NCI-H146 treated with DMSO at 0.1 percent for 48 hours (cell line): Measurements from ENCODE around the gene SHCBP1L.

Source experiments
- DNase-seq: peaks from one replicate; lab custom pipeline; 2025; ENCODE audit not compliant: unreplicated experiment; lab: John Stamatoyannopoulos, UW

The SHCBP1L gene

DNA sequence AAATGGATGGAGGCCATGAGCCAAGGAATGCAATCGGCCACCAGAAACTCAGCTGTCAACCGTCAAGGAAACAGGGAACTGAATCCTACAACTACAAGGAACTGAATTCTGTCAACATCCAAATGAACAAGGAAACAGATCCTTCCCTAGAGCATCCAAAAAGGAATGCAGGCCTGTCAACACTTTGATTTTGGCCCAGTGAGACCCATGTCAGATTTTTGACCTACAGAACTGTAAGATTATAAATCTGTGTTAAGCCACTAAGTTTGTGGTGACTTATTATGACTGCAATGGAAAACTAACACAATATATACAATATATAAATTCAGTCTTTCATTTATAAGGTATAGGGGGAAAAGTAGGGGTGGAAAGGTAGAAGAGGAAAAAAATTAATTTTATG lies 55.3 kb downstream of the SHCBP1L start:
- DNase-seq = no peak

DNA sequence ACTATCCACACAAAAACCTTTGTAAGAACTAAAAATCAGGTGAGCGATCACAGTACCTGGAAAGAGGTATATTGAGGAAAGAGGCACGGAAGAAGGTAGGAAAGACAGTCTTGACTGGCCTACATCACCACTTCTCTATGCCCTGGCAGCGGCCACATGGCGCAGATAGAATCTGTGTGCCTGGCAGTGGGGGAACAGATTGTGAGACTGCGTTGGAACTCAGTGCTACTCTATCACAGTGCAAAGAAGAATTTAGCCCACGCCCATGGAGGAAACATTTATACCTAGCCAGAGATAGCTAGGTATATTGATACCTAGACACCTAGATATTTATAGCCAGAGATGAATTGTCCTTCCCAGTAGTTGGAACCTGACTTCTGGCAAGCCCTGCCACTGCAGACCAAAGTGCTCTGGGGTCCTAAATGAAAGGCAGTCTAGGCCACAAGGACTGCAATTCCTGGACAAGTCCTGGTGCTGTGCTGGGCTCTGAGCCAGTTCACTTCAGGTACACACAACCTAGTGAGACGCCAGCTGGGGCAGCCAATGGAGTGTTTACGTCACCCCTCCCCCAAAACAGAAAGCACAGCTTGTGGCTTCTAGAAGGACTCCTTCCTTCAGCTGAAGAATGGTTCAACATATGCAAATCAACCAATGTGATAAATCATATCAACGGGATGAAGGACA lies 61.9 kb downstream of the SHCBP1L start:
- DNase-seq = no peak

DNA sequence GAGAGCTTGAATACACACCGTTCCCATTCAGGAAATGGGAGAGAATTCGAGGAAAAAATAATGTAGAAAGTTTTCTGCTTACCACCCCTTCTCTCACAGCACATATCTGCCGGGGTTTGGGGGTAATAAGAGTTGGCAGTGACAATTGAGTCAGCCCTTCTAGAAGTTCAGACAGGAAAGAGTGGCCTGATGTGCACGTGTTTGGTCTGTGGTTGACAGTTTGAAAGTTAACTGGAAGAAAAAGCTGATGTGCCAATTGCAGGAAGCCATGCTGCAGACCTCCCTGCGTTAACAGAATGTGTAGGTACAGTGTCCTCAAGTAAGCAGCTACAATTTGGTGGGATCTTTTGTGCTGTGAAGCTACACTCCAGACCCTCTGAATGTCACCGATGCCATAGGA lies 63.0 kb downstream of the SHCBP1L start:
- no peak for DNase-seq

DNA sequence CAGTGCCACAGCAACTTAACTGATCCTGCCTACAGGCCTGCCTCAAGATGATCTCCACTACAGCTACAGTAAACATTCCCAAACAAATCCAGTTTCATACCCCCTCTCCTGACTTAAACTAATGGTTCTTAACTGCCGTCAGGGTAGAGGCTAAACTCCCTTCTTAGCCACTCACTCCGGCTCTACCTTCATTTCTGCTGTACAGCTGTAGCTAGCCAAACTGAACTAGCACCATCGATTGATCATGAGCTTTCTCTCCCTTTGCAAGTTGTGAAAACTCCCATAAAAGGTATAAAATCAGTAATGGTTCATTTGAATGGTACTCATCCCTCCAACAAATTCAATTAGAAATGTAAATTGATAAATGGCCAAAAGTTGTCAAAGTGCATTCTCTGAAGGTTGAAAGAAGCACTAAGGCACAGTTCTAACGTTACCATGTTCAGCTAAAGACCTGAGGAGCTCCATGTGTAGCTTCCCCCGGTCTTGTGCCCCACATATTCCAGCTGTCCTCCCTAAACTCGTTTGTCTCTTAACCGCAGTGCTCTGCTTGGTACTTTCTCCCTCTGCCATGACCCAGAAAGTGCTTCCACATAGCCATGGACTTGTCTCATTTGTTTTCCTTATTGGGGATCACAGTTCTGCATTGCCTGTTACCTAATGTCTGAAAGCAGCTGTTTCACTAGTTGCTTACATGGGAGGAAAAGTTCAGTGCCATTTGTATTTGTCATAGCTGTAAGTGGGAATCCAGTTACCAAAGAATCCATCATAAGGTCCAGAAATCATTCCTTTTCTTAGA lies 64.0 kb downstream of the SHCBP1L start:
- no peak for DNase-seq

DNA sequence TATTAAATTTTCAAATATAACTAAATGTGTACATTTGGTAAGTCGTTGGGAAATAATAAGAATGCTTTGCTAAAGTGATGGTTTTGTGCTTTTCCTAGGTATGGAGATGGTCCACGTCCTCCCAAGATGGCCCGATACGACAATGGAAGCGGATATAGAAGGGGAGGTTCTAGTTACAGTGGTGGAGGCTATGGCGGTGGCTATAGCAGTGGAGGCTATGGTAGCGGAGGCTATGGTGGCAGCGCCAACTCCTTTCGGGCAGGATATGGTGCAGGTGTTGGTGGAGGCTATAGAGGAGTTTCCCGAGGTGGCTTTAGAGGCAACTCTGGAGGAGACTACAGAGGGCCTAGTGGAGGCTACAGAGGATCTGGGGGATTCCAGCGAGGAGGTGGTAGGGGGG lies 66.0 kb downstream of the SHCBP1L start:
- DNase-seq = no peak

DNA sequence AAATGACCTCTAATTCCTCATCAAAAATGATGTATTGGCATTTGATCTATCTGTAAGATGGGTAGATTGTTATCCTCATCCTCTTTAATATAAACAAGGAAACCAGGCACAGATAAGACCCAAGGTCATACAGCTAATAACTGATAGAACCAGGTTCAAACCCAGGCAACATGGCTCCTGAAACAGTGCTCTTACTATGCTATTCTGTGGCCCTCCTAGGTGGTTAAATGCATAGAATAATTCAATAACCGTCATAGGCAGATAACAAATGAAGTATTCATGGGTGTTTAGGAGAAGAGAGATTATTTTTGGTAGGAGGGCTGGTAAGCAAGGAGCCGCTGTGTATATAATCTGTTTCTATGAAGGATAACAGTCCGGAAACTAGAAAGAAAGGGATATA lies 67.4 kb downstream of the SHCBP1L start:
- no peak for DNase-seq

DNA sequence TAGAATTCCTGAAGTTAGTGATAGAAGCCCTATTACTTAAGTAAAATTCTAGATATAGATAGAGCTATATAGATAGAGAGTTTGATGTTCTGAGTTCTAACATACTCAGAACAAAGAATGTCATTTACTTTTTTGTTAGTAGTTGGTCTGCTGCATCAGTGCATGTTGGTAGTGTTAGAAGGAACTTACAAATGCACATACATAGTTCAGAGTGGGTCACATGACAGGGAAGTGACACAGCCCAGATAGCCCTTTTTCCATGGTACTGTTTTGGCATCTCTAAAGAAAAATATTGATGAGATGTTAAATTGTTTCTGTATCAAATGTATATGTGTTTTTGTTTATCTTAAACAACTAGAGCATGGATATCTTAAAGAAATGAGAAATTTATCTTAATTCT lies 68.1 kb downstream of the SHCBP1L start:
- no peak for DNase-seq

DNA sequence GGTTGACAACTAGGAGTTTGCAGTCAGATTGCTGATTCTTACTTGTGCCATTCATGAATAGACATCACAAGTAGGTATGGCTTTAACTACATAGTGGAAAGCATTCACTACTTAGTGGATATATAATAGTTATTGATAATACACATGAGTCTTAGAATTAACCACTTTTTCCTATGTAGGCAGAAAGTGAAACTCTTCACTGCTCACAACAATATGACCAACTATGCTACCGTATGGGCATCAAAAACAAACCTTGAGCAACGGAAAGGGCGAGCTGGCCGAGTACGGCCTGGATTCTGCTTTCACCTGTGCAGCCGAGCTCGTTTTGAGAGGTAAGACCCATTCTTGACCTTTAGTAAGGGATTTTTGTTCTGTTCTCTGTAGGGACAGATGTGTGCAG lies 75.1 kb downstream of the SHCBP1L start:
- no peak for DNase-seq

DNA sequence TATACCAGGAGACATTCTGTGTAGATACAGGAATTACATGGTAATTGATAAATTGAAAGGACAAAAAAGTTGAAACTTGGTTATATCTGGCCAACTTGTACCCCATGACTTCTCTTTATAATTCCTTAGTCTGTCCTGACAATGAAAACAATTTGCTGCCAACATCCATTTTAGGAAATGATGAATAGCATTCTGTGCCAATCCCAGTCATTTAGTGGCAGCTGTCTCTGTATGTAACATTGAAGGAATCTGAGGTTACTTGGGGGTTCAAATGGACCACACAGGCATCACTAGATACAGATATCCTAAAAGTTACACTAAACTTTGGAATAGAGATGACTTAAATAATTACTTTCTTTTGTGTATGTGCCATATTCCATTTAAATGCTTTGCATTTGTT lies 75.6 kb downstream of the SHCBP1L start:
- no peak for DNase-seq

DNA sequence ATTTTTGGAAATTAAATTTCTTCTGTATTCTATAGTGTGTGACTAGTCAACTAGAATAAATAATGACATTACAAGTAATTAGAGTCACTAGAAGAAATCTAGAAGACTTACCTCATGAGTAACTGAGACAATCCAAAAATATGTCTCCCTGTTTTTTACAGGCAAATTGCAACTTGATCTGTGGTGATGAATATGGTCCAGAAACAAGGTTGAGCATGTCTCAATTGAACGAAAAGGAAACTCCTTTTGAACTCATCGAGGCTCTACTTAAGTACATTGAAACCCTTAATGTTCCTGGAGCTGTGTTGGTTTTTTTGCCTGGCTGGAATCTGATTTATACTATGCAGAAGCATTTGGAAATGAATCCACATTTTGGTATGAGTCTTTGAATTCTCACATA lies 77.1 kb downstream of the SHCBP1L start:
- no peak for DNase-seq

DNA sequence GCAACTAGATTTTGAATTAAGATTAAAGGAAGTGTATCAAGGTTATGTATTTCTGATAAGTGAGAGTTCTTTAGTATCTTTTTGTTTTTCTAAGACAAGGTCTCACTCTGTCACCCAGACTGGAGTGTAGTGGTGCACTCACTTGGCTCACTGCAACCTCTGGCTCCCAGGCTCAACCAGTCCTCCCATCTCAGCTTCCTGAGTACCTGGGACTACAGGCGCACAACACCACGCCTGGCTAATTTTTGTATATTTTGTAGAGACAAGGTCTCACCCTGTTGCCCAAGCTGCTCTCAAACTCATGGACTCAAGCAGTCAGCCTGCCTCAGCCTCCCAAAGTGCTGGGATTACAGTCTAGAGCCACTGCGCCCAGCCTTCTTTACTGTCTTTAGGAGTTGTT lies 80.1 kb downstream of the SHCBP1L start:
- DNase-seq = no peak

DNA sequence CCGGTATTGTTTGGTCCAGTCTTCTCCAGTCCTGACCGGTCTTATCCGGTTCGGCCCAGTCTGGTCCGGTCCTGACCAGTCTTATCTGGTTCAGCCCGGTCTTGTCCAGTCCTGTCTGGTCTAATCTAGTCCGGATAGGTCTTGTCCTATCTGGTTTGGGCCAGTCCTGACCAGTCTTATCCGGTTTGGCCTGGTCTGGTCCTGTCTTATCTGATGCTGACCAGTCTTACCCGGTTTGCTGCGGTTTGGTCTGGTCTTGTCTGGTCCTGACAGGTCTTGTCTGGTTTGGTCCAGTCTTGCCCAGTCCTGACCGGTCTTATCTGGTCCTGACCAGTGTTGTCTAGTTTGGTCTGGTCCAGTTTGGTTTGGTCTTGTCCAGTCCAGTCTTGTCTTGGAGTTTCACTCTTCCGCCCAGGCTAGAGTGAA lies 83.7 kb downstream of the SHCBP1L start:
- DNase-seq = no peak

DNA sequence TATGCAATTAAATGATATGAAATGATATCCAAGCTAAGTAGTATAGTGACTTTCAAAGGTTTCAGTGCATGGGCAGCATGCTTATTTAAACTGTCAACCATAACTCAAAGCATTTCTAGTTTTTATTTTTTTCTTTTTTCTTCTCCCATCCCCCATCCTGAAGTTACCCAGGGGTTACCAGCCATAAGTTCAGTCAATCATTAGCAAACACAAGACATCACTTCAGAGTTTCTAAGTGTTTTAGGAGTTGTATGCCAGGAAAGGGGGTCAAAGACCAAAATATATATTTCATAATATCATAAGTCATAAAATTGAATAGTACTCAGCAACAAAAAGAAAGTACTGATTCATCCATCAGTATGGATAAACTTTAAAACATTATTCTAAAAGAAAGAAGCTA lies 85.1 kb downstream of the SHCBP1L start:
- no peak for DNase-seq

DNA sequence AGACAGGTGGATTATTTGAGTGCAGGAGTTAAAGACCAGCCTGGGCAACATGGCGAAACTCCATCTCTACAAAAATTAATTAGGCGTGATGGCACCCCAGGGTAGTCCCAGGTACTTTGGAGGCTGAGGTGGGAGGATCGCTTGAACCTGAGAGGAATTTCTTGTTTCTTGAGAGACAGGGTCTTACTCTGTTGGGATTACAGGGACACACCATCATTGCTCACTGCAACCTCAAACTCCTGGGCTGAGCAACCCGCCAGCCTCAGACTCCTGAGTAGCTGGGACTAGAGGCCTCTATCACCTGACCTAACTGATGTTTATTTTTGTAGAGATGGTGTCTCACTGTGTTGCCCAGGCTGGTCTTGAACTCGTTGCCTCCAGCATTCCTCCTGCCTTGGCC lies 89.0 kb downstream of the SHCBP1L start:
- no peak for DNase-seq

DNA sequence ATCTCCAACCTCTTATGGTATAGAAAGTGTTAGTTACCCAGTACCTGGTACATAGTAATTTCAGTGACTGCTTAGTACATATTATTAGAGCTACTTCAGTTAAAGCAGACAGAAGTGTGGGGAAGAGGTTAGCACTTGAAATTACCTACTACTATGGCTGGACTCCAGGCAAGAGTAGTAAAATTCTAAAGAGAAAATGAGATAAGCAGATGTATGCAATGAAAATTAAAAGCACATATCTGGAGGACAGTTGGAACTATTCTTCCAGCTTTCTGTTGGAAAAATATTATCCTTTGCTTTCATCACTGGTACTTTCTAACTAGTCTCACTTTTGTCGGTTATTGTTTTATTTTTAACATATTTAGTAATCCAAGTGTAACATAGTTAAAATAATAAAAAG lies 90.1 kb downstream of the SHCBP1L start:
- no peak for DNase-seq

DNA sequence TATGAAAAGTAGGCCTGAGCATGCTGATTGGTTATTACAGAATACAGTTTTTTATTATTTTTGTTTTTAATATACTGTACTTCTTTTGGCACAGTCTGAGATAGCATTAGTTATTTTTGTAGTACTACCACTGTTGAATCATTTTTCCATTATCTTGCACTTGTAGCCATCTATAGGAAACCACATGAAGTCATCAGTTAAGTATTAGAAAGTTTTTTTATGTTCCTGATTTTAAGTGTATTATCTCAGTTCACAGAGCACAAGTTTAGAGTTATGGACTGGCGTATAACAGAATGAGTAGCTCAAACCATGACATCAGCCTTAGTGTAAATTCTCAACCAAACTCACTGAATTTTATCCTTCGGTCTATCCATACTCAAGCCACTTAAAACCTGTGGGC lies 91.0 kb downstream of the SHCBP1L start:
- no peak for DNase-seq

DNA sequence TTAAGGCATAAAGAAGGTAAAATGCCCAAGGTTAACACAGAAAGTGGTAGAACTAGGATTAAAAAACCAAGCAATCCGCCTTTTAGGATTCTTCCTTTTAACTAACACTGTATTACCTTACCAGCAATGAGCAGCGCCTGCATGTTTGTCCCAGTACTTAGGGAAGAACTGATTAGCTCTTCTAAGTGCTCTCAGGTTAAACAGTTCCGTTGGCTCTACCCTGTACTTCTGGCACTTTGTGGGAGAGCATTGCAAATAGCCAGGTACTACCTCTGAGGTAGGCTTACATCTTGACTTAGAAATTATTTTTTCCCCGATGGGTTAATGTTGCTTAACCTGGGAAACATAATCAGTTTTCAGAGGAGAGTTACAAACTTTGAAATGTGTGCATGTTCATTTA lies 92.3 kb downstream of the SHCBP1L start:
- DNase-seq = no peak

DNA sequence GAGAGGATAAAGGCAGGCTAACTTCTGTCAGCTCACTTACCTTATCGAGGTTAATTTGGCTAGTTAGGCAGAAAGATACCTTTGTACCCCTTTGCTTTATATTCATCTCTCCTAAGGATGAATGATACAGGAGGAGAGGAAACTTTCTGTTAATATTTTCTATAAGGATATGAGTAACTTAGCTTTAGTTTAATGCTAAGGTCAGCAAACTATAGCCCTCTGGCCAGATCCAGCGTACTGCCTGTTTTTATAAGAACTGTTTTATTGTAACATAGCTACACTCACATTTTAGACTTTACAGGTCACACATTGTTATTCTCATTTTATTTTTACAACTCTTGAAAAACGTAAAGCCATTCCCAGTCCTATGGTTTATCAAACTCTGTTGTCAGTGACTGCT lies 95.8 kb downstream of the SHCBP1L start:
- no peak for DNase-seq

DNA sequence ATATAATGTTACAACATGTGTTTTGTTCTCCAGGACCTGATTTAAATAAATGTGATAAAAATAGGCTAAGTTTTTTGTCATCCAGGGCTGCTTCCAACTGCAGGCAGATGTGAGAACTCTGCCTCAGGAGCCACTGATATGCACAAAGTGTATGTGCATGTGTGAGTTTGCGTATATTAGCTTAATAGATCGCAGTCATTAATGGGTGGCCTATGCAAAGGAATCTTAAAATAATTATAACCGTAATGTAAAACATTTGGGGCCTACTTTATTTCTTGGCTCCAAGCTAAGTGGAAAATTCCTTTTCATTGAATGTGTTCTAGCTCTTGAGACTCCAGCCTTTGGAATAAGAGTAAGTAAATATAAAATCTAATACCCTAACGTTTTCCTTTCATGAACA lies 97.1 kb downstream of the SHCBP1L start:
- DNase-seq = no peak

DNA sequence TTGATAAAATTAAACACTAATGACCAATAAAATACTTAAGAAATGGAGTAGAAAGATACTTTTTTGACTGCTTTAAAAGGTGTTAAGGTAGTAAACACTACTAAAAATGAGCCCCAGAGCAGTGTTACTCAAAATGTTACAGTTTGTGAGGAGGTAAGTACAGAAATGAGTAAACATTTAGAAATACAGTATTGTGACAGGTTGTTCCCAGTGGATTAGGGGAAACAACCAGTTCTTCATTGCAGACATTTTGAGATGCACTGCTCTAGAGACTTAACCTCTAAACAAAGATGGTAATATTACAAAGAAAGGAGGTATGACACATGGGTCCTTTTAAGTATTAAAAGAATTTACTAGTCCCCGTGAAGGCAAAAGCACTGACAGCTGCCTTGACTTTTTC lies 101.1 kb downstream of the SHCBP1L start:
- no peak for DNase-seq

DNA sequence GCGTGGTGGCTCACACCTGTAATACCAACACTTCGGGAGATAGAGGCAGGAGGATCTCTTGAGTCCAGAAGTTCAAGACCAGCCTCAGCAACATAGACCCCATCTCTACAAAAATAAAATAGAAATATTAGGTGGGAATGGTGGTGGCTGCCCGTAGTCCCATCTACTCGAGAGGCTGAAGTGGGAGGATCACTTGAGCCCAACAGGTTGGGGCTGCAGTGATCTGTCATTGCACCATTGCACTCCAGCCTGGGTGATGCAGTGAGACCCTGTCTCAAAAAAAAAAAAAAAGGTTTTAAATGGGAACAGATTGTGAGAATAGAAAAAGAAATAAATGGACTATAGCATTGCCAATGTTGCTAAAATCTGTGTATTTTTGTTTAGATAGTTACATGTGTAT lies 102.6 kb downstream of the SHCBP1L start:
- DNase-seq = no peak
